Activated CD8-positive, alpha-beta T cell treated with anti-CD3 and anti-CD28 coated beads for 36 hours (primary cell): ENCODE results near the gene ZFAND2A. TPM values are rescaled to one million over a fixed set of nuclear protein-coding genes. Genes with fewer than 3 reads are reported as not detected.
A peak's percentile ranks its signal among the peaks of the same experiment; 100 is the strongest.
"Not testable (repeated sequence)": the region's sequence is repeated elsewhere in the genome, so short reads cannot be mapped to it uniquely, and the experiment has no call there.

Source experiments
- ATAC-seq: fragments of 200-7000 bp; cut with Tn5 transposase; one replicate; pipeline ENCODE4 v1.10.0; 2021; ENCODE audit warnings: mild to moderate bottlenecking, moderate library complexity
- CTCF ChIA-PET: fragments of 350-600 bp; sonication (Branson Sonifier 250); formaldehyde crosslinking; loops from one replicate; lab custom pipeline; 2021; ENCODE audit warnings: antibody characterized with exemption; lab: Charles Lee
- POLR2A ChIA-PET: fragments of 350-600 bp; sonication (Branson Sonifier 250); formaldehyde crosslinking; loops from one replicate; lab custom pipeline; 2021; ENCODE audit warnings: antibody characterized with exemption; lab: Charles Lee
- DNase-seq: peaks from one replicate; pipeline ENCODE4 v3.0.0-alpha.2; 2020
- H3K27ac Mint-ChIP-seq: one replicate; pipeline ENCODE4 v1.8.0; 2021; ENCODE audit warnings: mild to moderate bottlenecking, mixed read lengths
- H3K27me3 Mint-ChIP-seq: one replicate; pipeline ENCODE4 v1.8.0; 2021; ENCODE audit warnings: mixed read lengths
- H3K36me3 Mint-ChIP-seq: one replicate; pipeline ENCODE4 v1.8.0; 2021; ENCODE audit warnings: low read depth, mixed read lengths
- H3K4me1 Mint-ChIP-seq: one replicate; pipeline ENCODE4 v1.8.0; 2021; ENCODE audit warnings: low read depth, mixed read lengths
- H3K4me3 Mint-ChIP-seq: one replicate; pipeline ENCODE4 v1.8.0; 2021; ENCODE audit warnings: mild to moderate bottlenecking, moderate library complexity, mixed read lengths
- H3K9me3 Mint-ChIP-seq: one replicate; pipeline ENCODE4 v1.8.0; 2021; ENCODE audit warnings: mixed read lengths
- intact Hi-C: fragments of 100-400 bp; cut with micrococcal nuclease; formaldehyde crosslinking; loops from one replicate; pipeline ENCODE4 v1.10.0; 2022
- total RNA-seq, 2 experiments: library from RNA; stranded (reverse); gene quantifications; one replicate each; pipeline ENCODE4 v1.2.3, GENCODE V29; 2021
- TF ChIP-seq, protein P1 (sequence below): fragments of 200-600 bp; IDR thresholded peaks from one replicate; pipeline ENCODE4 v1.8.0; 2022; ENCODE audit warnings: antibody characterized with exemption, mild to moderate bottlenecking

ZFAND2A gene
- total RNA-seq, 2 experiments from 2014 or later: 22.1 to 23.5 TPM

DNA sequence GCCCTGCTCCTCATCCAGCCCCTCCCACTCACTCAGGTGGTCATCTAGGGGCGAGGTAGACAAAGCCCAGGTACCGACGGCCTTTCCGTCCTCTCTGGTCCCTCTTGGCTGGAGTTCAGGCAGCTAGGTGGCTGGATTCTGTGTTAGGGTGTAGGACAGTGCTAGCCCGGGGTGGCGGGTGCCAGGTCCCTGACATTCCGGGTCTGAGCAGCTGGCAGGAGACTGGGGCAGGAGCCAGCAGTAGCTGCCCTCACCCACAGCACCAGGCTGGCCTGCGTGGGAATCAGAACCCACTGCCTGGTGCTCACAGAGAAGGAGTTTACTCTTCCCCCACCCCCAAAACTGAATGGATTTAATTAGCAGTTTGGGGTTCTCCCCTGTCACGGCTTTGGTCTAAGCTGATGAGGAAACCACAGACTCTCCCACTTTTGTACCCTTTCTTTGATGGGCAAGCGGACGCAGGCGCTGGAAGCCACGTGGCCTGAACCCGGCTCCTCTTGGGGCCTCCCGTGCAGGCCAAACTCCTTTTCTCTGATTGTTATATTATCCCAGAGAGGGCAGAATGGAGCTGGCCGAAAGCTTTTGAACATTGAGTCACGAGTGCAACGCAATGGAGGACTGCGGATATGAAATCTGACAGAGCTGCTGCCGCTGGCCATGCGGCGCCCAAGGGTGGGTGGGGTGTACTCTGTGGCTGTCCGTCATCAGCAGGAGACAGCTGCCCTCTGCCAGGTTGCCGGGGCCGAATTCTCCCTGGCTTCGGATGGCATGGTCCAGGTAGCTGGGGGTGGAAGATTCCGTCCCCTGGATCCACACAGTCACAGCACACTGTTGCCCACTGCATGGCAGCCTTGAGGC is 12.9 kb upstream of the ZFAND2A start:
- peaks cover 27% of the 10 kb centered on the region for H3K4me1 Mint-ChIP-seq
- no peak overlapping the region for H3K4me3 Mint-ChIP-seq
- no peaks in the 10 kb centered on the region for H3K9me3 Mint-ChIP-seq
- peaks cover 5% of the 10 kb centered on the region for H3K27me3 Mint-ChIP-seq
- ATAC-seq (no peak), DNase-seq (no peak)
- intact Hi-C loops: no loop called here
- H3K36me3 Mint-ChIP-seq: no peaks in the 10 kb centered on the region
- ChIA-PET CTCF (interaction anchor here (1.1 to 8.0 kb wide), 5 partner anchors 11 to 179 kb away, joined by 3 to 87 read pairs (median 3); no protein-coding TSS in a partner anchor), POLR2A (interaction anchor here (1.1 to 1.3 kb wide), 2 partner anchors 12 to 35 kb away, joined by 3 to 5 read pairs; a partner anchor contains a TSS)
- TF ChIP-seq, protein P1, sequence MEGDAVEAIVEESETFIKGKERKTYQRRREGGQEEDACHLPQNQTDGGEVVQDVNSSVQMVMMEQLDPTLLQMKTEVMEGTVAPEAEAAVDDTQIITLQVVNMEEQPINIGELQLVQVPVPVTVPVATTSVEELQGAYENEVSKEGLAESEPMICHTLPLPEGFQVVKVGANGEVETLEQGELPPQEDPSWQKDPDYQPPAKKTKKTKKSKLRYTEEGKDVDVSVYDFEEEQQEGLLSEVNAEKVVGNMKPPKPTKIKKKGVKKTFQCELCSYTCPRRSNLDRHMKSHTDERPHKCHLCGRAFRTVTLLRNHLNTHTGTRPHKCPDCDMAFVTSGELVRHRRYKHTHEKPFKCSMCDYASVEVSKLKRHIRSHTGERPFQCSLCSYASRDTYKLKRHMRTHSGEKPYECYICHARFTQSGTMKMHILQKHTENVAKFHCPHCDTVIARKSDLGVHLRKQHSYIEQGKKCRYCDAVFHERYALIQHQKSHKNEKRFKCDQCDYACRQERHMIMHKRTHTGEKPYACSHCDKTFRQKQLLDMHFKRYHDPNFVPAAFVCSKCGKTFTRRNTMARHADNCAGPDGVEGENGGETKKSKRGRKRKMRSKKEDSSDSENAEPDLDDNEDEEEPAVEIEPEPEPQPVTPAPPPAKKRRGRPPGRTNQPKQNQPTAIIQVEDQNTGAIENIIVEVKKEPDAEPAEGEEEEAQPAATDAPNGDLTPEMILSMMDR: no peak
- H3K27ac Mint-ChIP-seq: no peak overlapping the region

DNA sequence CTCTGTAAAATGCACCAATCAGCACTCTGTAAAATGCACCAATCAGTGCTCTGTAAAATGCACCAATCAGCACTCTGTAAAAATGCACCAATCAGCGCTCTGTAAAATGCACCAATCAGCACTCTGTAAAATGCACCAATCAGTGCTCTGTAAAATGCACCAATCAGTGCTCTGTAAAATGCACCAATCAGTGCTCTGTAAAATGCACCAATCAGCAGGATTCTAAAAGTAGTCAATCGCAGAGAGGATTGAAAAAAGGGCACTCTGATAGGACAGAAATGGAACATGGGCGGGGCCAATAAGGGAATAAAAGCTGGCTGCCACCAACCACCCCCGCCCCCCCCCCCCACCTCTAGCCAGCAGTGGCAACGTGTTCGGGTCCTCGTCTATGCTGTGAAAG is 11.5 kb upstream of the ZFAND2A start:
- intact Hi-C loops, H3K27me3 Mint-ChIP-seq, H3K36me3 Mint-ChIP-seq, H3K9me3 Mint-ChIP-seq, POLR2A ChIA-PET, ATAC-seq, H3K4me3 Mint-ChIP-seq, H3K27ac Mint-ChIP-seq: not testable (repeated sequence)
- DNase-seq: peak; percentile 45
- CTCF ChIA-PET: interaction anchor here (8.0 kb wide), 1 partner anchor 178 kb away, joined by 87 read pairs; no protein-coding TSS in a partner anchor
- H3K4me1 Mint-ChIP-seq: peaks cover 21% of the 10 kb centered on the region

DNA sequence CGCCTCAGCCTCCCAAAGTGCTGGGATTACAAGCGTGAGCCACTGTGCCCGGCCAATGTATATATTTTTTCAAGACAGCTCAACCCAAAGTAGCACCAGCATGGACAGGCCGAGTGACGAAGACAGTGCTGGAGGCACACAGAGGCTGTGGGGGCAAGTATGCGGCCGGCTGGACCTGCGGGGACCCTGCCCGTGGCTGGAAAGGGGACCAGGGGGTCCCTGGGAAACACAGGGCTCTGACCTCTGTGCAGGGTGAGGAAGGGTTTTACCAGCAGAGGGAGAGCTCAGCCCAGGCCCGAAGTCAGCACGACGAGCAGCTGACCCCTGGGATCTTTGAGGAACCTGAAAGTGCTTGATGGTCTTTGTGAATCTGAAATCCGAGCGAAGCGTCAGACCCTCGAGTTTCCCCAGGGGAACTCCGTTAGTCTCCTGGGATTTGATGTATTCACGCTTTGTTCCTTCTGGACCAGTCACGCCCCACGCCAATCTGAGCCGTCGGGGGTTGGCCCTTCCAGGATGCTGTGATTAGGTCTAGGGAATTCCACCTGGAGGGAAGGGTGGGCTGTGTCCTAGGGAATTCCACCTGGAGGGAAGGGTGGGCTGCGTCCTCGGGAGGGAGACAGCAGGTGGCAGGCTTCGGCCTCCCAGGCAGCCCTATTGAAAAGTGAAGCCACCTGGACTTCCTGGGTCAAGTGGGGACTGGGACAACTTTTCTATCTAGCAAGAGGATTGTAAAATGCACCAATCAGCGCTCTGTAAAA is 10.9 kb upstream of the ZFAND2A start:
- no peak overlapping the region for H3K27ac Mint-ChIP-seq
- no peaks in the 10 kb centered on the region for H3K27me3 Mint-ChIP-seq
- TF ChIP-seq, protein P1: no peak
- ChIA-PET POLR2A (interaction anchor here (1.3 kb wide), 1 partner anchor 178 kb away, joined by 3 read pairs; no protein-coding TSS in a partner anchor), CTCF (interaction anchor here (0.7 to 8.0 kb wide), 10 partner anchors 10 to 248 kb away, joined by 3 to 87 read pairs (median 5); partner anchors contain the start of genes GPER1 and ZFAND2A)
- peaks cover 15% of the 10 kb centered on the region for H3K4me1 Mint-ChIP-seq
- intact Hi-C loops: no loop called here
- no peak for DNase-seq
- ATAC-seq: no peak
- H3K4me3 Mint-ChIP-seq: no peak overlapping the region
- no peaks in the 10 kb centered on the region for H3K36me3 Mint-ChIP-seq
- no peaks in the 10 kb centered on the region for H3K9me3 Mint-ChIP-seq

DNA sequence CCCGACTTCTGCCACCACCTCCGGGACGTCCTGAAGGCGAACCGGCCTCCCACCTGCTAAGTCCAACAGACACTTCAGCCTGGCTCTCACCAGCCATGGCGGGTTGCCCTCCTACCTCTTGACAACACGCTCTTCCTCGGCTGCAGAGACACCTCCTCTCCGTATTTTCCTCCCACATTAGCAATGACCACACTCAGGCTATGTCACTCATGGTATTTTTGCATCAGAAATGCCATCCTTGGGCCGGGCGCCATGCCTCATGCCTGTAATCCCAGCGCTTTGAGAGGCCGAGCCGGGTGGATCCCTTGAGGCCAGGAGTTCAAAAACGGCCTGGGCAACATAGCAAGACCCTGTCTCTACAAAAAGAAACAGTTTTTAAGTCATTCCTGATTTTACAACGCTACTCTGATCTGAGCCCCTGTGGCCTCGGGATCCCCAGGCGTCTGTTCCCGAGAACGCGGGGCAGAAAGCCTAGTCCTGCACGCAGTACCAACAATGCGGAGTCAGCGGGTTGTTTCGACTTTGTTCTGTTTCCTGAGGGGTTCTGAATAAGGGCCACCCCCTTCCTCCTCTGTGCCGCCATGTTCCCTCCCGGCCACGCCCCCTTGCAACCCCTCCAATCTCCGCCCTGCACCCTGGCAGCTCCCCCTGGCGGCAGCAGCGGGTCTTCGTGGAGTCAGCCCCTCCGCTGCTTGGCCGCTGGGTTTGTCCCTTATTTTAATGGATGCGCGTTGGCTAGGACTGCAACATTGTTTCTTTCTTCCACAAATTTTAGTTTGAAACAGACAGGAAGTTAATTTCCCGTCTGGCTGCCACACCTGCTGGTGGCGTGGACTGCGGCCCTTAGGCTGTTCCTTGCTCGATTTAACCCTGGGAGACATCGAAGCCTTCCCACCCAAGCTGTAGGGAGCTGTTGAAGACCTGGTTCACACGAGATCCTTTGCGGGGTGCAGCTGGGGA is 9.7 kb upstream of the ZFAND2A start:
- Mint-ChIP-seq H3K4me1 (peaks cover 12% of the 10 kb centered on the region), H3K9me3 (no peaks in the 10 kb centered on the region), H3K27me3 (no peaks in the 10 kb centered on the region), H3K27ac (peak overlapping the region; percentile 92), H3K4me3 (peak overlapping the region; percentile 78), H3K36me3 (no peaks in the 10 kb centered on the region)
- TF ChIP-seq, protein P1: peak; percentile 89
- POLR2A ChIA-PET: interaction anchor here (0.6 to 1.3 kb wide), 3 partner anchors 9 to 177 kb away, joined by 3 to 6 read pairs (median 3); partner anchors contain the start of gene ZFAND2A
- ATAC-seq (peak; percentile 99), DNase-seq (peak; percentile 97)
- CTCF ChIA-PET: interaction anchor here (0.7 to 8.0 kb wide), 10 partner anchors 9 to 246 kb away, joined by 3 to 87 read pairs (median 5); partner anchors contain the start of genes GPER1 and ZFAND2A
- intact Hi-C loops: loop anchor here (10.0 kb wide), 1 partner anchor 175 kb away; no protein-coding TSS in a partner anchor
